Measurements from ENCODE around the gene TMEM164. TPM values are rescaled to one million over a fixed set of nuclear protein-coding genes. Genes with fewer than 3 reads are reported as not detected.

Gene TMEM164
- total RNA-seq, 1 donor from 2014 or later, result 8.4 TPM

GRCh38 chrX:110218591-110218990 lies 215.7 kb downstream of the TMEM164 start:
- no peak for TF ChIP-seq CTCF (conservative IDR thresholded peaks at IDR 0.05; ENCODE audit: low read depth, low read length)
- DNase-seq (ENCODE audit: low read depth), result no peak
- no peak overlapping the region for H3K4me3 ChIP-seq (ENCODE audit: low read depth, low read length)

- TF ChIP-seq CTCF (conservative IDR thresholded peaks at IDR 0.05; ENCODE audit: low read depth, low read length), result no peak
- H3K4me3 ChIP-seq (ENCODE audit: low read depth, low read length), result no peak overlapping the region
- DNase-seq (ENCODE audit: low read depth), result no peak
These were observed 217.0 kb downstream of the TMEM164 start for GRCh38 chrX:110219920-110220319.

GRCh38 chrX:110222497-110223257 lies 219.8 kb downstream of the TMEM164 start:
- no peak for DNase-seq (ENCODE audit: low read depth)
- H3K4me3 ChIP-seq (ENCODE audit: low read depth, low read length), result no peak overlapping the region
- TF ChIP-seq CTCF (conservative IDR thresholded peaks at IDR 0.05; ENCODE audit: low read depth, low read length), result no peak

- TF ChIP-seq CTCF (conservative IDR thresholded peaks at IDR 0.05; ENCODE audit: low read depth, low read length), result no peak
- no peak for DNase-seq (ENCODE audit: low read depth)
- no peak overlapping the region for H3K4me3 ChIP-seq (ENCODE audit: low read depth, low read length)
These were observed 222.2 kb downstream of the TMEM164 start for GRCh38 chrX:110224926-110225617.

GRCh38 chrX:110226931-110227330 lies 224.0 kb downstream of the TMEM164 start:
- DNase-seq (ENCODE audit: low read depth), result no peak
- no peak overlapping the region for H3K4me3 ChIP-seq (ENCODE audit: low read depth, low read length)
- no peak for TF ChIP-seq CTCF (conservative IDR thresholded peaks at IDR 0.05; ENCODE audit: low read depth, low read length)
